Measurements from ENCODE around the gene TP73. TPM values are rescaled to one million over a fixed set of nuclear protein-coding genes. Genes with fewer than 3 reads are reported as not detected.
A peak's percentile ranks its signal among the peaks of the same experiment; 100 is the strongest.

Gene TP73
- total and polyA plus RNA-seq, 2 donors (not counting 1 experiment from before 2014, with no cell fraction given), result 1.2 to 2.4 TPM

GRCh38 chr1:3775490-3776230 lies 123.3 kb downstream of the TP73 start:
- no peaks in the 10 kb centered on the region for H3K9me3 Mint-ChIP-seq (ENCODE audit: insufficient read depth)
- Histone ChIP-seq H4K20me1 (ENCODE audit: control insufficient read depth, insufficient read depth, low read length, poor library complexity, severe bottlenecking) (no peaks in the 10 kb centered on the region), H2AFZ (ENCODE audit: insufficient read depth, low read depth, low read length, poor library complexity, severe bottlenecking) (no peak overlapping the region), H3K4me3 (ENCODE audit: control extremely low read depth in 1 of 5, extremely low read depth in 1 of 5, insufficient read depth in 1 of 5, low read depth in 2 of 5, low read length in 4 of 5) (no peak overlapping the region), H3K4me1 (ENCODE audit: control insufficient read depth in 2 of 2, insufficient read depth in 2 of 2, low read length in 2 of 2) (peaks cover 19 to 33% of the 10 kb centered on the region in 2 donors), H3K36me3 (replicated peaks in 1 of 2; ENCODE audit: control extremely low read depth in 1 of 2, control insufficient read depth in 1 of 2, extremely low read depth in 1 of 2, insufficient read depth in 2 of 2, low read length in 1 of 2) (peaks cover 0 to 9% of the 10 kb centered on the region in 2 experiments), H3K9ac (ENCODE audit: low read length) (no peak overlapping the region), H3K27ac (ENCODE audit: low read length in 2 of 2) (no peak overlapping the region), H3K27me3 (replicated peaks in 1 of 4; ENCODE audit: control extremely low read depth in 1 of 4, control insufficient read depth in 3 of 4, insufficient read depth in 4 of 4, low read length in 3 of 4) (no peaks in the 10 kb centered on the region), H3K79me2 (ENCODE audit: control insufficient read depth, insufficient read depth, low read length) (no peaks in the 10 kb centered on the region), H3K9me3 (ENCODE audit: control extremely low read depth in 1 of 3, control insufficient read depth in 2 of 3, insufficient read depth in 1 of 3, low read length in 2 of 3) (no peaks in the 10 kb centered on the region), H3K4me2 (replicated peaks; ENCODE audit: low read depth, low read length, poor library complexity, severe bottlenecking) (peak overlapping the region; percentile 43)
- H3K4me3 Mint-ChIP-seq, result peak overlapping the region; percentile 53
- peaks cover 21% of the 10 kb centered on the region for H3K4me1 Mint-ChIP-seq
- no peaks in the 10 kb centered on the region for H3K27me3 Mint-ChIP-seq
- ChIA-PET CTCF (interaction anchor here (0.9 to 2.2 kb wide), 5 partner anchors 18 to 121 kb away, joined by 3 to 14 read pairs (median 4); partner anchors contain the start of gene LRRC47), POLR2A (no interaction called here)
- TF ChIP-seq CTCF (IDR thresholded peaks at IDR 0.05) (peak; percentile 61), EZH2 (IDR thresholded peaks at IDR 0.05; ENCODE audit: borderline replicate concordance, insufficient read depth, low read depth, low read length, poor library complexity, severe bottlenecking) (no peak)
- intact Hi-C loops (cut with micrococcal nuclease), result no loop called here
- WGBS (ENCODE audit: insufficient coverage), result 28% methylated on average over 26 of the region's 27 CpGs
- DNase-seq (peak; percentile 67), ATAC-seq (ENCODE audit: low read depth) (no peak)
- H3K27ac Mint-ChIP-seq, result peak overlapping the region; percentile 50

Data from B cell (primary cell).